Nephron progenitor cell (in vitro differentiated cells): Measurements from ENCODE around the gene SERPINH1.

Source experiments
- DNase-seq: peaks from one replicate; pipeline ENCODE4 v3.0.0; 2021
- H3K27ac Mint-ChIP-seq: 2 replicates; pipeline ENCODE4 v1.8.0; 2021; ENCODE audit warnings: mild to moderate bottlenecking, moderate library complexity, mixed read lengths
- H3K27me3 Mint-ChIP-seq: 2 replicates; pipeline ENCODE4 v1.8.0; 2021; ENCODE audit warnings: mild to moderate bottlenecking, low read depth, mixed read lengths; ENCODE audit not compliant: poor library complexity
- H3K36me3 Mint-ChIP-seq: 2 replicates; pipeline ENCODE4 v1.8.0; 2021; ENCODE audit warnings: low read depth, mixed read lengths
- H3K4me1 Mint-ChIP-seq: 2 replicates; pipeline ENCODE4 v1.8.0; 2021; ENCODE audit warnings: mixed read lengths
- H3K4me3 Mint-ChIP-seq: 2 replicates; pipeline ENCODE4 v1.8.0; 2021; ENCODE audit warnings: mild to moderate bottlenecking, moderate library complexity, mixed read lengths
- H3K9me3 Mint-ChIP-seq: 2 replicates; pipeline ENCODE4 v1.8.0; 2021; ENCODE audit warnings: mild to moderate bottlenecking, moderate library complexity, mixed read lengths
- TF ChIP-seq, protein P1 (sequence below): fragments of 200-600 bp; sonication (generic); IDR thresholded peaks from 2 replicates; pipeline ENCODE4 v1.5.0; 2021; ENCODE audit warnings: antibody characterized with exemption

SERPINH1 gene

DNA sequence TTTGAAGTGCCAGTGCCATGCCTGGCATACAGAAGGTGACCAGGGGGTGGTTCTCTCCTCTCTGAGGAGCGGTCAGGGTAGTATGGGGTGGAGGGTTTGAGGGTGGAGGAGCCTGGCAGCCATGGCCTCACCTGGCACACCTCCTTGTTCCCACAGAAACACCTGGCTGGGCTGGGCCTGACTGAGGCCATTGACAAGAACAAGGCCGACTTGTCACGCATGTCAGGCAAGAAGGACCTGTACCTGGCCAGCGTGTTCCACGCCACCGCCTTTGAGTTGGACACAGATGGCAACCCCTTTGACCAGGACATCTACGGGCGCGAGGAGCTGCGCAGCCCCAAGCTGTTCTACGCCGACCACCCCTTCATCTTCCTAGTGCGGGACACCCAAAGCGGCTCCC lies 9.6 kb downstream of the SERPINH1 start:
- Mint-ChIP-seq H3K4me1 (peaks cover 10% of the 10 kb centered on the region), H3K27me3 (peaks cover 12% of the 10 kb centered on the region), H3K27ac (no peak overlapping the region), H3K4me3 (no peak overlapping the region), H3K36me3 (peaks cover 56% of the 10 kb centered on the region), H3K9me3 (no peaks in the 10 kb centered on the region)
- TF ChIP-seq, protein P1, sequence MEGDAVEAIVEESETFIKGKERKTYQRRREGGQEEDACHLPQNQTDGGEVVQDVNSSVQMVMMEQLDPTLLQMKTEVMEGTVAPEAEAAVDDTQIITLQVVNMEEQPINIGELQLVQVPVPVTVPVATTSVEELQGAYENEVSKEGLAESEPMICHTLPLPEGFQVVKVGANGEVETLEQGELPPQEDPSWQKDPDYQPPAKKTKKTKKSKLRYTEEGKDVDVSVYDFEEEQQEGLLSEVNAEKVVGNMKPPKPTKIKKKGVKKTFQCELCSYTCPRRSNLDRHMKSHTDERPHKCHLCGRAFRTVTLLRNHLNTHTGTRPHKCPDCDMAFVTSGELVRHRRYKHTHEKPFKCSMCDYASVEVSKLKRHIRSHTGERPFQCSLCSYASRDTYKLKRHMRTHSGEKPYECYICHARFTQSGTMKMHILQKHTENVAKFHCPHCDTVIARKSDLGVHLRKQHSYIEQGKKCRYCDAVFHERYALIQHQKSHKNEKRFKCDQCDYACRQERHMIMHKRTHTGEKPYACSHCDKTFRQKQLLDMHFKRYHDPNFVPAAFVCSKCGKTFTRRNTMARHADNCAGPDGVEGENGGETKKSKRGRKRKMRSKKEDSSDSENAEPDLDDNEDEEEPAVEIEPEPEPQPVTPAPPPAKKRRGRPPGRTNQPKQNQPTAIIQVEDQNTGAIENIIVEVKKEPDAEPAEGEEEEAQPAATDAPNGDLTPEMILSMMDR, result no peak
- no peak for DNase-seq

- TF ChIP-seq, protein P1, result no peak
- Mint-ChIP-seq H3K27ac (peak overlapping the region; percentile 31), H3K27me3 (peaks cover 12% of the 10 kb centered on the region), H3K4me3 (no peak overlapping the region), H3K36me3 (peaks cover 54% of the 10 kb centered on the region), H3K9me3 (no peaks in the 10 kb centered on the region), H3K4me1 (peaks cover 16% of the 10 kb centered on the region)
- no peak for DNase-seq
Observed at GRCh38 chr11:75572744-75573143, 10.7 kb downstream of the SERPINH1 start.

- Mint-ChIP-seq H3K36me3 (peaks cover 39% of the 10 kb centered on the region), H3K4me1 (peaks cover 23% of the 10 kb centered on the region), H3K4me3 (no peak overlapping the region), H3K9me3 (no peaks in the 10 kb centered on the region), H3K27ac (peak overlapping the region; percentile 10), H3K27me3 (peaks cover 16% of the 10 kb centered on the region)
- no peak for DNase-seq
- TF ChIP-seq, protein P1, result no peak
Observed at GRCh38 chr11:75574698-75575602, 12.9 kb downstream of the SERPINH1 start.

DNA sequence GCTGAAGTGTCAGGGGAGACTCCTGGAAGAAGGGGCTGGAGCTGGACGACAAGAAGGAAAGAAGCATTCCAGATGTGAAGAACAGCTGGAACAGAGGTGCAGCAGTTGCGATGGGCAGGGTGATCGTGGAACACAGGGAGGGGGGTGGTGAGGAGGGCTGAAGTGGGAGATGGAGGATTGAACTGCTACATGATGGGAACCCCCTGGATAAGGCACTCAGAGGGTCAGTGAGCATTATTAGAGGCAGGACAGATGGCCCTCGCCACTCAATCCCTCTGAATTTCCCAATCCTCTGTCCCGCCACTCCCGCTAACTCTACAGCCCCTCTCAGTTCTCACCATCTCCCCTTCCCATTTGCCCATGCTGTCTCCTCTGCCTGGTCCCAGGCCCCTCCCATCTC lies 14.0 kb downstream of the SERPINH1 start:
- no peak for DNase-seq
- TF ChIP-seq, protein P1, result no peak
- H3K27me3 Mint-ChIP-seq, result peaks cover 14% of the 10 kb centered on the region
- no peak overlapping the region for H3K27ac Mint-ChIP-seq
- H3K4me1 Mint-ChIP-seq, result peaks cover 23% of the 10 kb centered on the region
- H3K9me3 Mint-ChIP-seq, result no peaks in the 10 kb centered on the region
- no peak overlapping the region for H3K4me3 Mint-ChIP-seq
- peaks cover 32% of the 10 kb centered on the region for H3K36me3 Mint-ChIP-seq

GRCh38 chr11:75576499-75576918 lies 14.5 kb downstream of the SERPINH1 start:
- H3K27me3 Mint-ChIP-seq, result peaks cover 14% of the 10 kb centered on the region
- no peak overlapping the region for H3K27ac Mint-ChIP-seq
- no peak for DNase-seq
- H3K36me3 Mint-ChIP-seq, result peaks cover 27% of the 10 kb centered on the region
- TF ChIP-seq, protein P1, result no peak
- H3K4me1 Mint-ChIP-seq, result peaks cover 25% of the 10 kb centered on the region
- H3K4me3 Mint-ChIP-seq, result no peak overlapping the region
- H3K9me3 Mint-ChIP-seq, result no peaks in the 10 kb centered on the region

GRCh38 chr11:75577207-75577606 lies 15.2 kb downstream of the SERPINH1 start:
- peaks cover 20% of the 10 kb centered on the region for H3K36me3 Mint-ChIP-seq
- peaks cover 17% of the 10 kb centered on the region for H3K27me3 Mint-ChIP-seq
- peaks cover 32% of the 10 kb centered on the region for H3K4me1 Mint-ChIP-seq
- DNase-seq, result peak; percentile 71
- no peak overlapping the region for H3K27ac Mint-ChIP-seq
- H3K4me3 Mint-ChIP-seq, result no peak overlapping the region
- no peaks in the 10 kb centered on the region for H3K9me3 Mint-ChIP-seq
- TF ChIP-seq, protein P1, result peak; percentile 49
